ENCODE results near the gene CDC7.

Gene CDC7

DNA sequence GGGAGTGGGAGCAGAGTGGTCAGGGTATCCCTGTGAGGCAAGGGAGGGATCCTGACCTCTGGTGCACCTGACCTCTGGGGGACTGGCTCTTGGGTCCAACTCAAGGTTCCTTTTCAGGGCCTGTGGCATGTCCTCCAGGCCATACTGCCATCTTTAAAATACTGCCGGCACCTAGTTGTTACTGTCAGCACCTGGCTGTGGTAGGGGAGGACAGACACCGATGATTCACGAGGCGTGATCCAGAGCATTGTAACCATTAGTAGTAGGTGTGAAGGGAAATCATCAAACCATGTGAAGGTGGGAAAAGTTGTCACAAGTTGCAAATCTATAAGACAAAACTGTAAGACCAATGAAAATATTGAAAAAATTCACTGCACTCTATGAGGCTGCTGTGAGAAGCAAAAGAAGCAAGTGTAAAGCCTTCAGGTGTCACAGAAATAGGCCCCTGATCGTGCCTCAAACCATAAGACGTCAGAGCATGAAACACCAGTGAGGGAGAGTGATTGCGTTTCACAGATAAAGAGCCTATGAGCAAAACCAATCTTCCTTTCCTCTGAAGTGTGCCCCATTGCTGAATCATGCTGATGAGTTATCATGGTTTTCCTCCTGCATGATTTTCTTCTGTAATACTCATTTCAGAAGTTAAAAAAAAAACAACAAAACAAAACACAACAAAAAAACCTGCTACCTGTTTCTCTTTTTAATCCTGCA lies 55.3 kb downstream of the CDC7 start:
- POLR2A ChIA-PET, result no interaction called here
- CTCF ChIA-PET, result no interaction called here
- DNase-seq (ENCODE audit: extremely low spot score), result no peak
- no peak for TF ChIP-seq FOXM1 (IDR thresholded peaks at IDR 0.05; ENCODE audit: borderline replicate concordance)
- no peak for TF ChIP-seq NFRKB (IDR thresholded peaks at IDR 0.05)
- no peak for TF ChIP-seq BHLHE40 (IDR thresholded peaks at IDR 0.05; ENCODE audit: borderline replicate concordance)
- TF ChIP-seq SUZ12 (IDR thresholded peaks at IDR 0.05), result no peak
- TF ChIP-seq FOXA1 (IDR thresholded peaks at IDR 0.05), result no peak
- no peak for TF ChIP-seq CTBP1 (IDR thresholded peaks at IDR 0.05; ENCODE audit: borderline replicate concordance)
- no peak for TF ChIP-seq FOXK2 (IDR thresholded peaks at IDR 0.05)
- TF ChIP-seq ARNT (IDR thresholded peaks at IDR 0.05), result no peak
- TF ChIP-seq, protein P1, sequence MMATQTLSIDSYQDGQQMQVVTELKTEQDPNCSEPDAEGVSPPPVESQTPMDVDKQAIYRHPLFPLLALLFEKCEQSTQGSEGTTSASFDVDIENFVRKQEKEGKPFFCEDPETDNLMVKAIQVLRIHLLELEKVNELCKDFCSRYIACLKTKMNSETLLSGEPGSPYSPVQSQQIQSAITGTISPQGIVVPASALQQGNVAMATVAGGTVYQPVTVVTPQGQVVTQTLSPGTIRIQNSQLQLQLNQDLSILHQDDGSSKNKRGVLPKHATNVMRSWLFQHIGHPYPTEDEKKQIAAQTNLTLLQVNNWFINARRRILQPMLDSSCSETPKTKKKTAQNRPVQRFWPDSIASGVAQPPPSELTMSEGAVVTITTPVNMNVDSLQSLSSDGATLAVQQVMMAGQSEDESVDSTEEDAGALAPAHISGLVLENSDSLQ (IDR thresholded peaks at IDR 0.05), result no peak

DNA sequence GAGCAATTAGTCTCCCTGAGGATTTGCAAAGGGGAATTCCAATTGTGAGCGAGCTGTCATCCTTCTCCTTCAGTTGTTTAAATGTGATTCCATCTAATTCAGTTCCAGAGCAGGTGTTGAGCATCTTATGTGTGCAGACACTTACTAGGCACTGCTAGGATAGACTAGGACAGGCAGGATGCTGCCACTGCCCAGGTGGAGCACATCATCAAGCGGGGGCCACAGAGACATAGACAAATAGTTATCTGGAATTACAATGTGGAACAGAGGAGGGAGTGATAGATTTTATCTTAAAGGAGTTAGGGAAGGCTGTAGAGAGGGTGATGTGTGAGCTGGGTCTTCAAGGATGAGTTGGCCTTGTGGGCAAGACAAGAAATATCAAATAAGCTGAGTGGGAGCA lies 55.9 kb downstream of the CDC7 start:
- DNase-seq (ENCODE audit: extremely low spot score), result no peak
- ChIA-PET CTCF (no interaction called here), POLR2A (no interaction called here)
- TF ChIP-seq ARNT (IDR thresholded peaks at IDR 0.05), result no peak
- TF ChIP-seq LEF1 (IDR thresholded peaks at IDR 0.05; ENCODE audit: borderline replicate concordance), result no peak
- TF ChIP-seq ELF4 (IDR thresholded peaks at IDR 0.05), result no peak
- TF ChIP-seq, protein P1 (IDR thresholded peaks at IDR 0.05), result no peak
- TF ChIP-seq SUZ12 (IDR thresholded peaks at IDR 0.05), result no peak
- TF ChIP-seq NFRKB (IDR thresholded peaks at IDR 0.05), result no peak
- TF ChIP-seq ZNF384 (IDR thresholded peaks at IDR 0.05), result no peak
- TF ChIP-seq SP1 (IDR thresholded peaks at IDR 0.05), result no peak
- no peak for TF ChIP-seq FOXM1 (IDR thresholded peaks at IDR 0.05; ENCODE audit: borderline replicate concordance)
- TF ChIP-seq L3MBTL2 (conservative IDR thresholded peaks at IDR 0.05), result no peak
- no peak for TF ChIP-seq TARDBP (IDR thresholded peaks at IDR 0.05)
- no peak for TF ChIP-seq BHLHE40 (IDR thresholded peaks at IDR 0.05; ENCODE audit: borderline replicate concordance)
- TF ChIP-seq FOXA1 (IDR thresholded peaks at IDR 0.05), result no peak
- TF ChIP-seq HDGF (IDR thresholded peaks at IDR 0.05; ENCODE audit: borderline replicate concordance), result no peak
- no peak for TF ChIP-seq FOXK2 (IDR thresholded peaks at IDR 0.05)
- TF ChIP-seq CTBP1 (IDR thresholded peaks at IDR 0.05; ENCODE audit: borderline replicate concordance), result no peak

DNA sequence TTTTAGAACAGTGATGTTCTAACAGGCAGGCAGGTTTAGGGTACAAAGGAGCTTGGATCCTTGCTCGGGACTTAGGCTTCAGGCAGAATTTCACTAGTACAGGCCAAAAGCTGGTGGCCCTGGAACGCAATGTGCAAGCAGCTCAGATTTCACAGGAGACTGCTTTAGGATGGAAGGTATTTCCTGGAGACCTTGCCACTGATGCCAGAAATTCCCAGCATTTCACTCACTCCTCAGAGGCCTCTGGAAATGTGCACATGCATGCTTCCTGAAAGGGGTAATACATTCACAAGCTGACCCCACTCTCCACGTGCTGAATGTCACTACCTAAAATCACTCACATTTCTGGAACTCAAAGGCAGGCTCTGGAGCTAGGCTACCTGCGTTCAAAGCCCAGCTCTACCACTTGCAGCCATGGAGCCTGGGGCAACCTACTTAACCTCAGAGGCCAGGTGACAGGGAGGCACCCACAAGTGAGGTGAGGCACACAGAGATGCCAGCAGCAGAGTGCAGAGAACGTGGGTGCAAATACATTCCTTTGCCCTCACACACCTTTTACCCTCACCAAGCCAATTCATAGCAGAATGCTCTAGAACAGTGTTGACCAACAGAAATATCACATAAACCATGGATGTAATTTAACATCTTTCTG lies 56.5 kb downstream of the CDC7 start:
- ChIA-PET CTCF (no interaction called here), POLR2A (no interaction called here)
- TF ChIP-seq CTBP1 (IDR thresholded peaks at IDR 0.05; ENCODE audit: borderline replicate concordance) (no peak), NFRKB (IDR thresholded peaks at IDR 0.05) (no peak)
- no peak for DNase-seq (ENCODE audit: extremely low spot score)

DNA sequence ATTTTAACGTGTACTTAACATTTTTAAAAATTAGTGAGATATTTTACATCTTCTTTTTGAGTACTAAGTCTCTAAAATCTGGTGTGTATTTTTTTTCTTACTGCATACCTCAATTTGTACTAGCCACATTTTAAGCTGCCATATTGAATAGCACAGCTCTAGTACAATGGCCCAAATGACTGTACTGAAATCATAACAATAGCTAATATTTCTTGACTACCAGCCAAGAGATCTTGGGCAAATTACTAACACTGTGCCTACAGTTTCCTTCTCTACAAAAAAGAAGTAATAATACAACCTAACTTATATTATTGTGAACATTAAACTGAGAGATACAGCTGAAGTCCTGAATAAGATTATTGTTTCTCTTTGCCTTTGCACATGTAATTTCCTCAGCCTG lies 57.2 kb downstream of the CDC7 start:
- TF ChIP-seq, protein P1 (IDR thresholded peaks at IDR 0.05), result no peak
- TF ChIP-seq LEF1 (IDR thresholded peaks at IDR 0.05; ENCODE audit: borderline replicate concordance) (no peak), NFRKB (IDR thresholded peaks at IDR 0.05) (no peak), ARNT (IDR thresholded peaks at IDR 0.05) (no peak), SUZ12 (IDR thresholded peaks at IDR 0.05) (no peak), L3MBTL2 (conservative IDR thresholded peaks at IDR 0.05) (no peak), BHLHE40 (IDR thresholded peaks at IDR 0.05; ENCODE audit: borderline replicate concordance) (no peak), TARDBP (IDR thresholded peaks at IDR 0.05) (no peak), SP1 (IDR thresholded peaks at IDR 0.05) (no peak), FOXA1 (IDR thresholded peaks at IDR 0.05) (no peak), CTBP1 (IDR thresholded peaks at IDR 0.05; ENCODE audit: borderline replicate concordance) (no peak), FOXM1 (IDR thresholded peaks at IDR 0.05; ENCODE audit: borderline replicate concordance) (no peak), HDGF (IDR thresholded peaks at IDR 0.05; ENCODE audit: borderline replicate concordance) (no peak)
- DNase-seq (ENCODE audit: extremely low spot score), result no peak
- ChIA-PET POLR2A (interaction anchor here (1.2 kb wide), 1 partner anchor 53 kb away, joined by 3 read pairs; no protein-coding TSS in a partner anchor), CTCF (no interaction called here)

DNA sequence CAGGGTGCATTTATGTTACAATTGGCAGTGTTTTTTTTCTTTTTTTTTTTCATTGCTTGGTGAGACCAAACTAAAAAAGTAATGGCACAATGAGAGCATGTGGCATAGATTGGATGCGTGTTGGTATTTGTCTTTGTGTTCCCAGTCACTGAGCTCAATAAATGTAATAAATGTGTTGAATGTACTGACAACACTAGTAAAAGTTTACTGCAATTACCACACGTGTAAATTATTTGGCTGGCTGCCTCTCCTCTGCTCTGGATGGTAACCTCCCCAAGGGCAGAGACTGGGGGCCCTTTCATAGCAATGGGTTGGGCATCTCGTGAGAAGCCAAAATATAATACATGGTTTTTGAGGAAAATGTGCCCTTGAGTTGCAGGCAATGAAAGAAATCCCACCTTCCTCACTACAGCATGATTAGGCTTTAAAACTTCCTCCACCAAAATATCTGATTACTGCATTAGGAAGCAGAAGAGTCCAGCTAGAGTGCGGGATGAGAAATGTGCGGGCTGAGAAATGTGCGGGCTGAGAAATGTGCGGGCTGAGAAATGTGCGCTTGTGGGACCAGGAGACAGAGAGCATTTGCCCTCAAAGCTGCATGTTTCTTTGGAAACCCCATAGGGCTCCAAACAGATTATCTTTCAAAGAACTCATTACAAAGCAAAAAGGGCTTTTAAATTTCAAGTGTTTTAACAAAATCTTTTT lies 58.5 kb downstream of the CDC7 start:
- POLR2A ChIA-PET, result interaction anchor here (1.2 kb wide), 1 partner anchor 52 kb away, joined by 3 read pairs; no protein-coding TSS in a partner anchor
- TF ChIP-seq HDGF (IDR thresholded peaks at IDR 0.05; ENCODE audit: borderline replicate concordance) (no peak), LEF1 (IDR thresholded peaks at IDR 0.05; ENCODE audit: borderline replicate concordance) (no peak), FOXA1 (IDR thresholded peaks at IDR 0.05) (no peak), NFRKB (IDR thresholded peaks at IDR 0.05) (no peak), CTBP1 (IDR thresholded peaks at IDR 0.05; ENCODE audit: borderline replicate concordance) (no peak), L3MBTL2 (conservative IDR thresholded peaks at IDR 0.05) (no peak), SUZ12 (IDR thresholded peaks at IDR 0.05) (no peak), ELF4 (IDR thresholded peaks at IDR 0.05) (no peak), BHLHE40 (IDR thresholded peaks at IDR 0.05; ENCODE audit: borderline replicate concordance) (no peak), TARDBP (IDR thresholded peaks at IDR 0.05) (no peak), FOXM1 (IDR thresholded peaks at IDR 0.05; ENCODE audit: borderline replicate concordance) (no peak), FOXK2 (IDR thresholded peaks at IDR 0.05) (no peak)
- DNase-seq (ENCODE audit: extremely low spot score), result no peak
- CTCF ChIA-PET, result no interaction called here
